Glutamatergic neuron (in vitro differentiated cells): ENCODE results near the gene RNF149. TPM values are rescaled to one million over a fixed set of nuclear protein-coding genes. Genes with fewer than 3 reads are reported as not detected.
"Not testable (repeated sequence)": the region's sequence is repeated elsewhere in the genome, so short reads cannot be mapped to it uniquely, and the experiment has no call there.

Experiments used
- DNase-seq: peaks from one replicate; pipeline ENCODE4 v3.0.0; 2022
- H3K27ac Mint-ChIP-seq: one replicate; pipeline ENCODE4 v1.8.0; 2020; ENCODE audit warnings: mild to moderate bottlenecking, mixed read lengths, inconsistent platforms; ENCODE audit not compliant: unreplicated experiment
- H3K27me3 Mint-ChIP-seq: one replicate; pipeline ENCODE4 v1.8.0; 2020; ENCODE audit warnings: mild to moderate bottlenecking, moderate library complexity, mixed read lengths, inconsistent platforms; ENCODE audit not compliant: unreplicated experiment
- H3K36me3 Mint-ChIP-seq: one replicate; pipeline ENCODE4 v1.8.0; 2020; ENCODE audit warnings: mild to moderate bottlenecking, mixed read lengths, inconsistent platforms; ENCODE audit not compliant: unreplicated experiment
- H3K4me1 Mint-ChIP-seq: one replicate; pipeline ENCODE4 v1.8.0; 2020; ENCODE audit warnings: mild to moderate bottlenecking, low read depth, mixed read lengths, inconsistent platforms; ENCODE audit not compliant: unreplicated experiment
- H3K4me3 Mint-ChIP-seq: one replicate; pipeline ENCODE4 v1.8.0; 2020; ENCODE audit warnings: mild to moderate bottlenecking, mixed read lengths, inconsistent platforms; ENCODE audit not compliant: unreplicated experiment
- H3K9me3 Mint-ChIP-seq: one replicate; pipeline ENCODE4 v1.8.0; 2020; ENCODE audit warnings: mild to moderate bottlenecking, moderate library complexity, mixed read lengths, inconsistent platforms; ENCODE audit not compliant: unreplicated experiment
- CTCF ChIP-seq: fragments of 200-600 bp; sonication (generic); IDR thresholded peaks from one replicate; pipeline ENCODE4 v1.5.0; 2021; ENCODE audit not compliant: partially characterized antibody, unreplicated experiment
- total RNA-seq: library from RNA; stranded (reverse); fragmentation: NEBNext Ultra II Directional; extraction: Animal tissue kit (Norgen Biotek cat#: 25700); gene quantifications from one replicate; pipeline ENCODE4 v1.2.1, GENCODE V29; 2021; ENCODE audit not compliant: unreplicated experiment

Gene RNF149
- total RNA-seq, 1 donor from 2014 or later = 26.9 TPM

DNA sequence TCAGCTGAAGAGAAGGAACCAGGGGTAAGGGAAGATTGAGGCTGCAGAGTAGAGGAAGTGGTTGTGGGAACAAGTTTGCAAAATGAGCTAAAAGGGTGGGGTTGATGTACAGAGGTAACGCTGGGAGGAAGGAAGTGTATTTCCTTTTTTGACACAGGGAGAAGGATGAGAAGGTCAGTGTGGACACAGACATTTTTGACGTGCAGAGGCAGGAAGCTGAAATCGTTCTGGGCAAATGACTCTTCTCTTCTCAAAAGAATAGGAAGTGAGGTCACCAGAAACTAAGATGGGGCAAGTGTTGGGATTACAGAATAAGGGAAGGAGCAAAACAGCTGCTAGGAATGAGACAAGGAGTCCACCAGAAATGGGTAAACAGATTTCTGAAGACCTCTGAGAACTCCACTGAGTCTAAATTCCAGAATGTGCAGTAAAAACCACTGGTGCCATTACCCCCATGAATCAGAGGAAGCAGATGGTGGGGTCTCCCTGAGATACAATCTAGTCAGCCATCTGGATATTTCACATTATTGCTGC, 20.0 kb upstream of the RNF149 start:
- Mint-ChIP-seq H3K27me3 (no peaks in the 10 kb centered on the region), H3K9me3 (no peaks in the 10 kb centered on the region), H3K36me3 (no peaks in the 10 kb centered on the region), H3K4me3 (no peak overlapping the region), H3K27ac (no peak overlapping the region), H3K4me1 (peaks cover 9% of the 10 kb centered on the region)
- TF ChIP-seq CTCF = no peak
- no peak for DNase-seq

DNA sequence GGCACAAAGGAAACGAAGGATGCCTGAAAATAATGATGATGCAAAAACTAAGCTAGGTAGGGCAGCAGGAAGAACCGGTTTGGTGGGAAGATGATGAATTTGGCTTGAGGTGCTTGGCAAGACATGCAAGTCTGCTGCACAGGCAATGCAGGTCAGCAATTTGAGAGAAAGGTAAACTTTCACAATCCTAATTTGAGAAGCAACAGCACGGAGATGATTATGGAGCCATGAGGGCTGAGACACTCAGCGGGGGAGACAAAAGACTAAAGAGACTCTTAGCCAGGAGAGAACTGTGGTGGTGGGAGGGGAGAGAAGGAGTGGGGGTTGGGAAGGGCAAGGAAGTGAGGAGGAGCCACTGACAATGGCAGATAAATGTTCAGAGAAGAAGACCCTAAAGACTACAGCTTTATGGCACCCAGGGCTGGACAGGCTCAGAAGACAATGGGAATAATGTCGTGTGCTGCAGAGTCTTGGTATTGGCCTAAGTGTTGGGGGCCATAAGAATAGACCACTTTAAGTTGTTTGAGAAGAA, 19.4 kb upstream of the RNF149 start:
- no peaks in the 10 kb centered on the region for H3K9me3 Mint-ChIP-seq
- H3K4me1 Mint-ChIP-seq = peaks cover 9% of the 10 kb centered on the region

GRCh38 chr2:101325425-101325824, 16.9 kb upstream of the RNF149 start:
- H3K36me3 Mint-ChIP-seq = no peaks in the 10 kb centered on the region
- no peaks in the 10 kb centered on the region for H3K9me3 Mint-ChIP-seq
- TF ChIP-seq CTCF = no peak
- no peak overlapping the region for H3K4me3 Mint-ChIP-seq
- peaks cover 4% of the 10 kb centered on the region for H3K27me3 Mint-ChIP-seq
- H3K4me1 Mint-ChIP-seq = peaks cover 4% of the 10 kb centered on the region
- DNase-seq = no peak
- H3K27ac Mint-ChIP-seq = no peak overlapping the region

More for the DNA sequence above, 19.4 kb upstream of the RNF149 start:
- Mint-ChIP-seq H3K27ac (no peak overlapping the region), H3K36me3 (no peaks in the 10 kb centered on the region), H3K27me3 (no peaks in the 10 kb centered on the region), H3K4me3 (no peak overlapping the region)
- TF ChIP-seq CTCF = no peak
- no peak for DNase-seq

- H3K9me3 Mint-ChIP-seq, H3K4me3 Mint-ChIP-seq, DNase-seq, H3K36me3 Mint-ChIP-seq, H3K27me3 Mint-ChIP-seq, H3K27ac Mint-ChIP-seq, H3K4me1 Mint-ChIP-seq: not testable (repeated sequence)
Measured at GRCh38 chr2:101316568-101316967, 8.1 kb upstream of the RNF149 start.

GRCh38 chr2:101311696-101312017, 3.2 kb upstream of the RNF149 start:
- no peak for DNase-seq
- peaks cover 10% of the 10 kb centered on the region for H3K9me3 Mint-ChIP-seq
- peaks cover 7% of the 10 kb centered on the region for H3K4me1 Mint-ChIP-seq
- H3K36me3 Mint-ChIP-seq = peaks cover 4% of the 10 kb centered on the region
- no peak for TF ChIP-seq CTCF
- no peak overlapping the region for H3K27ac Mint-ChIP-seq
- peaks cover 1% of the 10 kb centered on the region for H3K27me3 Mint-ChIP-seq
- H3K4me3 Mint-ChIP-seq = no peak overlapping the region
